Ecto neural progenitor cell (in vitro differentiated cells): ENCODE measurements around the gene CAD.
"Not testable (repeated sequence)": the region's sequence is repeated elsewhere in the genome, so short reads cannot be mapped to it uniquely, and the experiment has no call there.

Experiments
- DNase-seq: peaks from one replicate; pipeline ENCODE4 v3.0.0-alpha.2; 2018; ENCODE audit warnings: low spot score

The CAD gene

DNA sequence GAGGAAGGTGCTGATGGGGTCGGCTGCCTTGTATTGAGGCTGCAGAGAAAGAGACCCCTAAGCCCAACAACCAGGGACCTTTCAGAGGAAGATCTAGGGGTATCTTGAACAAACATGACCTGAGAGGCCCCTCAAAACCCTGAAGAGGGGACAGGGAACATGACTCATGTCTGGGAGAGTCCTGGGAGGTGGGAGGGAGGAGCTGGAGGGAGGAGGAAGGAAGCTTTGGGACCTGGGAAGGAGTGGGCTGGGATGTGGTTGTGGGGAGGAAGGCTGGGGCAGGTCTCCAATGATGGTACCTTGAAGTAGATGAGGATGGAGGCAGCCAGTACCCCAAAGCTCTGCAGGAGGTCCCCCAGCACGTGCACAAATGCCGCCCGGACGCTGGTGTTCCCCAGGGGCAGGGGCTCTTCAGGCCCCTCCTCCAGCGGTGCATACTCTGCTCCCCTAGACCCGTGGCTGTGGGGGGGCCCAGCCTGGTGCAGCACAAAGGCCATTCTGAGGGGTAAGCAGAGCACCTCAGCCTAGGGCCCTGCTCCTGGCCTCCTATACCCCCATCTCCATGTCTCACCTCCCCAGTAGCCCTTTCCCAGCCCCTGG is 39.8 kb downstream of the CAD start:
- no peak for DNase-seq

DNA sequence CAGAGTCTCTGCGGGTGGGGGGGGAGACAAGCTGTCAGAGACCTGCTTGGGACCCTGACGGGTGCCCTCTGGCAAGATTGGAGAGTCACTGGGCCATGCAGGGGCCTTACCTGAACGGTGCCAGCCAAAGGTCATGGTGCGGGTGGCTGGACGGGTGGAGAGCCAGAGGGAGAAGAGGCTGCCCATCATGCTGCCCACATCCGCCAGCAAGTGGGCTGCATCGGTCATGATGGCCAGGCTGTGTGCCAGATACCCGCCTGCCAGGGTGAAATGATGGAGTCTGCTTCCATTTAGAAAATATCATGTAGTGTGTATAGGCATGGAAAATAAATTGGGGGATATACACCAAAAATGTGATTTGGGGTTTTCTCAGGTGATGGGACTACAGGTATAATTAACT is 40.9 kb downstream of the CAD start:
- DNase-seq, result no peak

DNA sequence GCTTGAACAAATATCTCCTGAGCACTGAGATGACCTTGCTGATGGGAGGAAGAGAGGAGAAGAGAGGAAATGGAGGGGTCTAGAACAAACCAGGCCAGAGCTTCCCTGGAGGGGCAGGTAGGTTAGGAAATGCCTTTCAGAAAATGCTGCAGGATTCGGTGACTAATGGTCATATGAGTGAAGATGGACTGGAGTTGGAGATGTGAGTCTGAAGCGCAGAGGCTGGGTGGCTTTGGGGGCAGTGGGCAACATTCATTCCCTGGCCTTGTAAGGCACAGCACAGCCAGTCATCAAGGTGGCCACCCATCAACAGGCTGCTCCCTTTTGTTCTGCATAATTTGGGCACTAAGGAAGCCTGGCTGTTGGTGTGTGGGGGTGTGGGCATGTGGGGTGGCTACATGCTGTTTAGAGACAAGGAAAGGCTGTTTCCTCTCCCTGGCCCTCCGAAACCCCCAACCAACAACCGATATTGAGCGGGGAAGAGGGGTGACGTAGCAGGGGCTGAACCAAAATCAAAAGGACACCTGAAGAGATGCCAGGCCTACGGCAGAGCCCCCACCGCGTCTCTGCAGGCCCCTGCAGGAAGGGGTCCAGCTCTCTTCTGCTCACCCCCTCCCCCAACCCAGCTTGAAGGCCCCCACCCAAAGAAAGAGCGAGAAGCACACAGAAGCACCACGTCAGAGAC is 44.2 kb downstream of the CAD start:
- no peak for DNase-seq

- peak; percentile 54 for DNase-seq
Measured at GRCh38 chr2:27261926-27262298, 44.7 kb downstream of the CAD start.

DNA sequence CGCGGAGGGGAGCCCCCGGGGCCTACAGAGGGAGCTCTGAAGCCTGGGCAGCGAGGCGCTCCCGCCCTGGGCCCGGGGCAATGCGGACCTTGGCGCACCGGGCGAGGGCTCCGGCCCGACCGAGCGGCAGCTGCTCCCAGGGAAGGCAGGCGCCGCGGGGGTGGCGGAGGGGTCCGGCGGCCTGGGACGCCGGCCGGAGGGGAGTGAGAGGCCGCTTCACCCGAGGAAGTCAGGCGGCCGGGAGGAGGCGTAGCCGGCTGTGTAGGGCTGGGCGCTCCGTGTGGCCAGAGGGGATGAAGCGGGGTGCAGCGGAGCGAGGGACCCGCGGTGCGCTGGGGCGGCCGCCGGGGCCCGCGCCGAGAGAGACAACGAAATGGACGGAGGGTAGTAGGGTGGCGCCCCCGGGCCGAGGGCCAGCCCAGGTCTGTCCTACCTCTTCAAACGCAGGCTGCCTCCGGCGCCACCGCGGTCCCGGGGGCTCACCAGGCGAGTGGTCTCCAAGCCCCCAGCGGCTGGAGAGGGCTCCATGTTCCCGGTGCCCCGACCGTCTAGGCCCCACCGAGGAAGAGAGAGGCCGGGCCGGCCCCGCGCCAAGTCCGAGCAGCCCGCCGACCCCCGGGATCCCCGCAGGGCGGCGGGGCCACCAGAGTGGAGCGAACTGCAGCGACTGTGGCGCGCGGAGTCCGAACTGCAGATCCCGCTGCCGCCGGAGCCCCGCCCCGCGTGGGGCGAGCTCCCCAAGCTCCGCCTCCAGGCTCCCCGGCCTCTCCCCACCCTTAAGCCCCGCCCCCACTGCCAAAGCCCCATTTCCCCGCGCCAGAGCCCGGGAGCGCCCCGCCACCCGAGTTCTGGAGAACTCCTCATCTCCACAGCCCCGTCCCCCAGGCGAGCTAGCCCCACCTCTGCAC is 45.5 kb downstream of the CAD start, which contains the start of gene SLC30A3:
Gene SLC30A3 (minus strand): TSS at position 669 of the 908 bp plus-strand sequence. CDS start 141 bp downstream, at position 528.
- peak; percentile 67 for DNase-seq

GRCh38 chr2:27263287-27264252 is 46.4 kb downstream of the CAD start:
- peak; percentile 55 for DNase-seq

- DNase-seq, result peak; percentile 59
Measured at GRCh38 chr2:27264253-27264752, 47.1 kb downstream of the CAD start.

- peak; percentile 87 for DNase-seq
Measured at GRCh38 chr2:27264753-27265535, 47.8 kb downstream of the CAD start.

DNA sequence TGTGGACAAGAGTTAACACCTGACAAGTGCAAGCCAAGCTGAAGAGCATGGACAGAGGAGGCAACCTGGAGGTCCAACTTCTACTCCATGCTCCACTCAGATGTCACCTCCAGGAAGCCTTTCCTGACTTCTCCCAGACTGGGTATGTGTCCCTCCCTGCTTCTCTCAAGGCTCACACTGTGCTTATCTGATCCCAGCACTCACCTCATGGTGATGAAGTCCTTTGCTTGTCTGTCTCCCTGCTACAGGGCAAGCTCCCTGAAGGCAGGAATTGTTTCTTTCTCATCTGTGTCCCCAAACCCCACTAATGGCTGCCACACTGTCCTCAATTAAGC is 48.3 kb downstream of the CAD start:
- DNase-seq, result no peak

DNA sequence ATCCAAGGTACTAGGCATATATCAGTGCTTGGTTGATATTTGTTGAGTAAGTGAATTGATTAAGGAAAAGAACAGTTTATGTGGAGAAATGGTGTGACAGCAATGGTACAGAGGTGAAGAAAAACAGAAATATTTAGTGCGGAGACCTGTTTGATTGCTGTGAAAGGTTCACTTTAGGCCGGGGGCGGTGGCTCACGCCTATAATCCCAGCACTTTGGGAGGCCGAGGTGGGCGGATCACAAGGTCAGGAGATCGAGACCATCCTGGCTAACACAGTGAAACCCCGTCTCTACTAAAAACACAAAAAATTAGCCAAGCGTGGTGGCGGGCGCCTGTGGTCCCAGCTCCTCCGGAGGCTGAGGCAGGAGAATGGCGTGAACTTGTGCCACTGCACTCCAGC is 51.1 kb downstream of the CAD start:
- DNase-seq, result not testable (repeated sequence)

- no peak for DNase-seq
Measured at GRCh38 chr2:27270131-27270530, 53.0 kb downstream of the CAD start.

- no peak for DNase-seq
Measured at GRCh38 chr2:27270670-27271069, 53.5 kb downstream of the CAD start.

DNA sequence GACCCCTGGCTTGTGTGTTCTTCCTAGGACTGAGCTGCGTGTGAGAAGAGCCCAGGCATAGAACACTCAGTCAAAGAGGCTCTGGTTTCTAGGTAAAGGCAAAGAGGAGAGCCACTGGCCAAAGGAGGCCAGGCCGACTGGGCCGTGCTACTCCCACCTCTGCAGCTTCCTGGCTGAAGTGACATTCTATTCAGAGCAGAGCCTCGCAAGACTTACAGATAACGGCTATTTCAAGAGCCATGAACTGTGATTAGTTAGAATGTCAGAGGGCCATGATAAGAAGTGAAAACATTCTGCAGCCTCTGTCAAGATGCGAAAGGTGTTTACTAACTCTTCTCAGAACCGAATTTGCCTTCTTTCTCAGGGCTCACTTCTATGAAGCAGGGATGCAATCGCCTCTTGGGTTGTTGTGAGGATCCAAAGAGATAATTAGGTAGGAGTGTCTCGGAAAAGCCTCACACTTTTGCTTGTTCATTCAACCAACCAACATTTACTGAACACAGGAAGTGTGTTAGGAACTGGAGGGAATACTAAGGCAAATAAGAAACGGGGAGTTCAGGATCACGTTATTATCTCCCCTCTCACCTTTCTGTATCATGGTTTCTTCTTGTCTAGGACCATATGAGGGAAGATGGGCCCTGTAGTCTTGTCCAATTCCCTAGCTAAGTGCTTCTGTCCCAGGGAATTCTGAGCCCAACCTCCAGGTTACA is 54.6 kb downstream of the CAD start:
- no peak for DNase-seq

DNA sequence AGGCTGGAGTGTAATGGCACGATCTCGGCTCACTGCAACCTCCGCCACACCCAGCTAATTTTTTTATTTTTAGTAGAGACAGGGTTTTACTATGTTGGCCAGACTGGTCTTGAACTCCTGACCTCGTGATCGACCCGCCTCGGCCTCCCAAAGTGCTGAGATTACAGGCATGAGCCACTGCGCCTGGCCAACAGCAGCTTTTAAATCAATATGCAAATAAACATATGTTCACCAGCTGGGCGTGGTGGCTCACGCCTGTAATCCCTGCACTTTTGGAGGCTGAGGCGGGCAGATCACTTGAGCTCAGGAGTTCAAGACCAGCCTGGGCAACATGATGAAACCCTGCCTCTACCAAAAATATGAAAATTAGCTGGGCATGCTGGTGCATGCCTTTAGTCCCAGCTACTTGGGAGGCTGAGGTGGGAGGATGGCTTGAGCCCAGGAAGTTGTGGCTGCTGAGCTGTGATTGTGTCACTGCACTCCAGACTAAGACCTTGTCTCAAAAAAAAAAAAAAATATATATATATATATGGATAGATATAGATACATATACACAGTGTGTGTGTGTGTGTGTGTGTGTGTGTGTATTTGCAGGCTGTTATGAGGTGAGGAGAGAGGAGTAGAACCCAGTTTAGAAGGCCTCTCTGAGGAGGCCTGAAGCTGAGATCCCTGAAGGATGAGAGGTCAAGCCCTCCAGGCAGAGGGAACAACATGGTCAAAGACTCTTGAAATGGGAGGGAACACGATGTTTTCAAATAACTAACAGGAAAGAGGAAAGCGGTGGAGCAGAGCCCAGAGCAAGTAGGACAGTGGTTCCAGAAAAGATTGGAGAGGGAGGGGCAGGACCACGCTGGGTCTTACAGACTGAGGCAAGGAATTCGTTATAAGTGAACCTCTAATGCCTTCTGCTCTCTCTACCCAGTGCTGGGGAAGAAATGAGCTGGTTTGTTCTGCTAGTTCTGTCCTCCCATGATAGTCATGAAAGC is 55.7 kb downstream of the CAD start:
- not testable (repeated sequence) for DNase-seq

DNA sequence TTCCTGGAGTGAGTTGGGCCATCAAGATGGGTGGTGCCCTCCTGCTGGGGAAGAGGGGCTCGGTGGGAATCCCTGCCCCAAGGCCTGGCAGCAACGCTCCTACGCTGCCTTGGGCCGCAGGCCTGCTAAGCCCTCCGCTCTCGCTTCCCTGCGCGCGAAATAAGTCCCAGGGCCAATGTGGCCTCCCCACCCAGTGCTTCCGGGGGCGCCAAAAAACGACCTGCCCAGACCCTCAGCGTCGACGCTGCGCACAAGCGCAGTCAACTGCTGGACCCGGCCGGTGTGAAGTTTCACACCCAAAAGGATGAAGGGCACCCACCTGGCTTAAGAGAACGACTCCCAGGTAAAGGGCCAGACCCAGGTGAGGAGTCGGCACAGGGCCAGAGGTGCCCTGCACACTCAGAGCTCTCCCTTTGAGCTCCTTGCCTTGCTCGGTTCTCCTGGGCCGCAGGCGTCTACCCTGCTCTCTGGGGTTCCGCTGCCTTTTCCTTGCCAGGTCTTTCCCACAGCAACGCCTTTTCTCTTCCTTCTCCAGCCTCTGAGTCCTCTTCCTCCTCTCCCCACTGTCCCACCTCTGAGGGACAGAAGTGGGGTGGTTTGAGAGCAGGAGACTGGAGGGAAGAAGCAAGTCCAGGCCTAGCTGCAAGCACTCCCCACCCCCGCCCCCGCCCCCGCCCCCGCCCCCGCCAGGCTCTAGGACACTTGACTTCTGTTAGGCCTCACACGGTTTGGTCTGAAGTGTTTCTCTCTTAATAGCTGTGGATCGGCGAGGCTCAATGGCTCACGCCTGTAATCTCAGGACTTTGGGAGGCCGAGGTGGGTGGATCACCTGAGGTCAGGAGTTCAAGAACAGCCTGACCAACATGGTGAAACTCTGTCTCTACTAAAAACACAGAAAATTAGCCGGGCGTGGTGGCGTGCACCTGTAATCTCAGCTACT is 58.3 kb downstream of the CAD start, which contains the start of gene DNAJC5G:
Gene DNAJC5G (plus strand): TSS at position 223 of the 940 bp plus-strand sequence. CDS start 1,296 bp downstream, outside the sequence.
- DNase-seq, result no peak

- DNase-seq, result no peak
Measured at GRCh38 chr2:27278010-27278409, 60.8 kb downstream of the CAD start.

DNA sequence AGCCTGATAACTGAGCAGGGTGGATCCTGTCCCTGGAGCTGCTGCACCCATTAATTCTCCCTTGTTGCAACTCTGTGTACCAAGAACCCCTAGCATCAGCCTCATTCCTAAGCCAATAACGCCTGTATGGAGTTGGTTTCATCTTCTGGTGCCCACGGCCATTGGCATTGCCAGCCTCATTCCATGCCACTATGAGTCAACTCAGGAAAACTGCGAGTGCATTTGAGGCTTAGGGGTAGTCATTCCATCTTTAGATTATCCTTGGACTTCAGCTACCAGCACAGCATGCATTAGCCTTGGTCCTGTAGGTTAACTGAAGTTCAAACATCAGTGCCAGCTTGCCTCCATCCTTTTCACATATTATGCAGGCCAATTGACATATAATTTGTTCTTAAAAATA is 63.7 kb downstream of the CAD start:
- no peak for DNase-seq

DNA sequence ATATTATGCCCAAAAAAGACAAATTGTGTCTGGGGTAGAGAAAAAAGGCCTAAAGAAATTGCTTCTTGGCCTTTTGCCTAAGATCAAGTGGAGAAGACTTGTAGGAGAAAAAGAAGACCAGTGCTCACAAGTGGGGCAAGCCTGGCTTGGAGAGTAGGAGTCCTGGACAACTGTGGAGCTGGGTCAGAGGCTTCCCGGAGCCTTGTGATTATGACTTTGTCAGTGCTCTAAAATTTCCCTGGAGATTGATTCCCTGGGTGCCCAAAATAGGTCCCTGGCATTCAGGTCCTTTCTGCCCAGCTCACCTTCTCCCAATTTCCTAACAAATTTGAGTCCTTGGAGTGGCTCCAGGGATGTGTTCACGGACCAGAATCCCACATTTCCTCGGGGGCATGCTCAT is 64.3 kb downstream of the CAD start:
- DNase-seq, result no peak
